ENCODE data around the gene USH2A.

USH2A gene

GRCh38 chr1:216303690-216304089 lies 119.6 kb downstream of the USH2A start:
- H3K27me3 Mint-ChIP-seq (ENCODE audit: low read depth) = no peaks in the 10 kb centered on the region
- no peak overlapping the region for H3K27ac Mint-ChIP-seq
- H3K9me3 Mint-ChIP-seq = peaks cover 3% of the 10 kb centered on the region
- DNase-seq (ENCODE audit: low spot score) = no peak
- H3K4me1 Mint-ChIP-seq (ENCODE audit: low read depth) = no peaks in the 10 kb centered on the region
- H3K4me3 Mint-ChIP-seq = no peak overlapping the region
- H3K36me3 Mint-ChIP-seq (ENCODE audit: low read depth) = no peaks in the 10 kb centered on the region

- H3K4me1 Mint-ChIP-seq (ENCODE audit: low read depth) = no peaks in the 10 kb centered on the region
- H3K9me3 Mint-ChIP-seq = no peaks in the 10 kb centered on the region
- no peaks in the 10 kb centered on the region for H3K36me3 Mint-ChIP-seq (ENCODE audit: low read depth)
- no peaks in the 10 kb centered on the region for H3K27me3 Mint-ChIP-seq (ENCODE audit: low read depth)
- no peak for DNase-seq (ENCODE audit: low spot score)
- H3K4me3 Mint-ChIP-seq = no peak overlapping the region
- no peak overlapping the region for H3K27ac Mint-ChIP-seq
These were observed 129.6 kb downstream of the USH2A start for GRCh38 chr1:216293683-216294082.

- H3K9me3 Mint-ChIP-seq = peaks cover 14% of the 10 kb centered on the region
- DNase-seq (ENCODE audit: low spot score) = no peak
- H3K4me3 Mint-ChIP-seq = no peak overlapping the region
- H3K27me3 Mint-ChIP-seq (ENCODE audit: low read depth) = no peaks in the 10 kb centered on the region
- H3K27ac Mint-ChIP-seq = no peak overlapping the region
- H3K36me3 Mint-ChIP-seq (ENCODE audit: low read depth) = no peaks in the 10 kb centered on the region
- no peaks in the 10 kb centered on the region for H3K4me1 Mint-ChIP-seq (ENCODE audit: low read depth)
These were observed 133.2 kb downstream of the USH2A start for GRCh38 chr1:216290074-216290473.

- Mint-ChIP-seq H3K4me1 (ENCODE audit: low read depth) (no peaks in the 10 kb centered on the region), H3K36me3 (ENCODE audit: low read depth) (no peaks in the 10 kb centered on the region), H3K4me3 (no peak overlapping the region), H3K9me3 (peaks cover 28% of the 10 kb centered on the region), H3K27ac (no peak overlapping the region), H3K27me3 (ENCODE audit: low read depth) (no peaks in the 10 kb centered on the region)
- DNase-seq (ENCODE audit: low spot score) = no peak
These were observed 138.2 kb downstream of the USH2A start for GRCh38 chr1:216285052-216285451.

- H3K36me3 Mint-ChIP-seq (ENCODE audit: low read depth) = no peaks in the 10 kb centered on the region
- H3K27me3 Mint-ChIP-seq (ENCODE audit: low read depth) = no peaks in the 10 kb centered on the region
- H3K27ac Mint-ChIP-seq = no peak overlapping the region
- DNase-seq (ENCODE audit: low spot score) = no peak
- H3K4me1 Mint-ChIP-seq (ENCODE audit: low read depth) = no peaks in the 10 kb centered on the region
- no peak overlapping the region for H3K4me3 Mint-ChIP-seq
- H3K9me3 Mint-ChIP-seq = peaks cover 22% of the 10 kb centered on the region
These were observed 141.5 kb downstream of the USH2A start for GRCh38 chr1:216281757-216282156.

GRCh38 chr1:216270086-216270773 lies 153.0 kb downstream of the USH2A start:
- no peak for DNase-seq (ENCODE audit: low spot score)
- no peak overlapping the region for H3K27ac Mint-ChIP-seq
- no peaks in the 10 kb centered on the region for H3K4me1 Mint-ChIP-seq (ENCODE audit: low read depth)
- H3K9me3 Mint-ChIP-seq = no peaks in the 10 kb centered on the region
- H3K27me3 Mint-ChIP-seq (ENCODE audit: low read depth) = no peaks in the 10 kb centered on the region
- H3K4me3 Mint-ChIP-seq = no peak overlapping the region
- H3K36me3 Mint-ChIP-seq (ENCODE audit: low read depth) = no peaks in the 10 kb centered on the region

- H3K36me3 Mint-ChIP-seq (ENCODE audit: low read depth) = no peaks in the 10 kb centered on the region
- no peaks in the 10 kb centered on the region for H3K4me1 Mint-ChIP-seq (ENCODE audit: low read depth)
- no peaks in the 10 kb centered on the region for H3K27me3 Mint-ChIP-seq (ENCODE audit: low read depth)
- DNase-seq (ENCODE audit: low spot score) = no peak
- H3K4me3 Mint-ChIP-seq = no peak overlapping the region
- H3K27ac Mint-ChIP-seq = no peak overlapping the region
- peaks cover 8% of the 10 kb centered on the region for H3K9me3 Mint-ChIP-seq
These were observed 161.6 kb downstream of the USH2A start for GRCh38 chr1:216261631-216262030.

GRCh38 chr1:216258856-216259255 lies 164.4 kb downstream of the USH2A start:
- no peak overlapping the region for H3K27ac Mint-ChIP-seq
- H3K4me3 Mint-ChIP-seq = no peak overlapping the region
- no peak for DNase-seq (ENCODE audit: low spot score)
- H3K4me1 Mint-ChIP-seq (ENCODE audit: low read depth) = no peaks in the 10 kb centered on the region
- H3K36me3 Mint-ChIP-seq (ENCODE audit: low read depth) = no peaks in the 10 kb centered on the region
- H3K9me3 Mint-ChIP-seq = peaks cover 7% of the 10 kb centered on the region
- no peaks in the 10 kb centered on the region for H3K27me3 Mint-ChIP-seq (ENCODE audit: low read depth)

- no peak overlapping the region for H3K27ac Mint-ChIP-seq
- peaks cover 7% of the 10 kb centered on the region for H3K9me3 Mint-ChIP-seq
- H3K27me3 Mint-ChIP-seq (ENCODE audit: low read depth) = no peaks in the 10 kb centered on the region
- no peaks in the 10 kb centered on the region for H3K4me1 Mint-ChIP-seq (ENCODE audit: low read depth)
- no peak overlapping the region for H3K4me3 Mint-ChIP-seq
- no peaks in the 10 kb centered on the region for H3K36me3 Mint-ChIP-seq (ENCODE audit: low read depth)
- no peak for DNase-seq (ENCODE audit: low spot score)
These were observed 164.9 kb downstream of the USH2A start for GRCh38 chr1:216258386-216258785.

GRCh38 chr1:216250861-216251260 lies 172.4 kb downstream of the USH2A start:
- H3K27ac Mint-ChIP-seq = no peak overlapping the region
- no peak overlapping the region for H3K4me3 Mint-ChIP-seq
- no peaks in the 10 kb centered on the region for H3K4me1 Mint-ChIP-seq (ENCODE audit: low read depth)
- H3K9me3 Mint-ChIP-seq = peaks cover 7% of the 10 kb centered on the region
- H3K27me3 Mint-ChIP-seq (ENCODE audit: low read depth) = no peaks in the 10 kb centered on the region
- no peaks in the 10 kb centered on the region for H3K36me3 Mint-ChIP-seq (ENCODE audit: low read depth)
- no peak for DNase-seq (ENCODE audit: low spot score)

- Mint-ChIP-seq H3K4me1 (ENCODE audit: low read depth) (no peaks in the 10 kb centered on the region), H3K36me3 (ENCODE audit: low read depth) (no peaks in the 10 kb centered on the region), H3K9me3 (peaks cover 4% of the 10 kb centered on the region), H3K27ac (no peak overlapping the region), H3K4me3 (no peak overlapping the region), H3K27me3 (ENCODE audit: low read depth) (no peaks in the 10 kb centered on the region)
- DNase-seq (ENCODE audit: low spot score) = no peak
These were observed 174.6 kb downstream of the USH2A start for GRCh38 chr1:216248628-216249027.

GRCh38 chr1:216247937-216248336 lies 175.3 kb downstream of the USH2A start:
- DNase-seq (ENCODE audit: low spot score) = no peak
- H3K27me3 Mint-ChIP-seq (ENCODE audit: low read depth) = no peaks in the 10 kb centered on the region
- no peak overlapping the region for H3K27ac Mint-ChIP-seq
- H3K36me3 Mint-ChIP-seq (ENCODE audit: low read depth) = no peaks in the 10 kb centered on the region
- no peak overlapping the region for H3K4me3 Mint-ChIP-seq
- peaks cover 4% of the 10 kb centered on the region for H3K9me3 Mint-ChIP-seq
- no peaks in the 10 kb centered on the region for H3K4me1 Mint-ChIP-seq (ENCODE audit: low read depth)

GRCh38 chr1:216246577-216247203 lies 176.6 kb downstream of the USH2A start:
- no peaks in the 10 kb centered on the region for H3K4me1 Mint-ChIP-seq (ENCODE audit: low read depth)
- no peak overlapping the region for H3K4me3 Mint-ChIP-seq
- no peaks in the 10 kb centered on the region for H3K36me3 Mint-ChIP-seq (ENCODE audit: low read depth)
- peaks cover 4% of the 10 kb centered on the region for H3K9me3 Mint-ChIP-seq
- no peak for DNase-seq (ENCODE audit: low spot score)
- H3K27me3 Mint-ChIP-seq (ENCODE audit: low read depth) = no peaks in the 10 kb centered on the region
- H3K27ac Mint-ChIP-seq = no peak overlapping the region

- DNase-seq (ENCODE audit: low spot score) = no peak
- Mint-ChIP-seq H3K4me1 (ENCODE audit: low read depth) (no peaks in the 10 kb centered on the region), H3K36me3 (ENCODE audit: low read depth) (no peaks in the 10 kb centered on the region), H3K27me3 (ENCODE audit: low read depth) (no peaks in the 10 kb centered on the region), H3K27ac (no peak overlapping the region), H3K4me3 (no peak overlapping the region), H3K9me3 (no peaks in the 10 kb centered on the region)
These were observed 184.4 kb downstream of the USH2A start for GRCh38 chr1:216238844-216239243.

Data from T-helper 2 cell treated with Interferon-gamma antibody and Interleukin-4, amounts not matched to agents 5 μg/mL and 100 μg/mL, for 36 hours (primary cell).